Activated B cell treated with CpG ODN at 0.5 μM for 24 hours (primary cell): ENCODE data around the gene MBD5. TPM values are rescaled to one million over a fixed set of nuclear protein-coding genes. Genes with fewer than 3 reads are reported as not detected.

ENCODE experiments used
- ATAC-seq: fragments of 200-7000 bp; cut with Tn5 transposase; one replicate; pipeline ENCODE4 v1.10.0; 2021; ENCODE audit warnings: low read depth, mild to moderate bottlenecking, moderate library complexity
- CTCF ChIA-PET: fragments of 350-600 bp; sonication (Branson Sonifier 250); formaldehyde crosslinking; loops from one replicate; lab custom pipeline; 2021; ENCODE audit warnings: antibody characterized with exemption; lab: Charles Lee
- POLR2A ChIA-PET: fragments of 350-600 bp; sonication (Branson Sonifier 250); formaldehyde crosslinking; loops from one replicate; lab custom pipeline; 2021; ENCODE audit warnings: antibody characterized with exemption; lab: Charles Lee
- DNase-seq: peaks from one replicate; pipeline ENCODE4 v3.0.0; 2022
- H3K27ac Mint-ChIP-seq: one replicate; pipeline ENCODE4 v1.8.0; 2020; ENCODE audit warnings: mixed read lengths
- H3K27me3 Mint-ChIP-seq: one replicate; pipeline ENCODE4 v1.8.0; 2021; ENCODE audit warnings: mixed read lengths
- H3K36me3 Mint-ChIP-seq: one replicate; pipeline ENCODE4 v1.8.0; 2021; ENCODE audit warnings: low read depth, mixed read lengths
- H3K4me1 Mint-ChIP-seq: one replicate; pipeline ENCODE4 v1.8.0; 2021; ENCODE audit warnings: mixed read lengths
- H3K4me3 Mint-ChIP-seq: one replicate; pipeline ENCODE4 v1.8.0; 2020; ENCODE audit warnings: mild to moderate bottlenecking, mixed read lengths
- H3K9me3 Mint-ChIP-seq: one replicate; pipeline ENCODE4 v1.8.0; 2020; ENCODE audit warnings: mixed read lengths
- intact Hi-C: fragments of 100-400 bp; cut with micrococcal nuclease; formaldehyde crosslinking; loops from one replicate; pipeline ENCODE4 v1.15.1; 2024
- total RNA-seq: library from RNA; stranded (reverse); gene quantifications from 2 replicates; pipeline ENCODE4 v1.2.3, GENCODE V29; 2022
- TF ChIP-seq, protein P1 (sequence below): fragments of 200-600 bp; IDR thresholded peaks from one replicate; pipeline ENCODE4 v1.8.0; 2022; ENCODE audit warnings: antibody characterized with exemption, mild to moderate bottlenecking

MBD5 gene
- total RNA-seq, 1 donor from 2014 or later = 55.7 TPM

GRCh38 chr2:148136441-148136840 lies 115.5 kb downstream of the MBD5 start:
- H3K4me1 Mint-ChIP-seq = no peaks in the 10 kb centered on the region
- POLR2A ChIA-PET = no interaction called here
- TF ChIP-seq, protein P1, sequence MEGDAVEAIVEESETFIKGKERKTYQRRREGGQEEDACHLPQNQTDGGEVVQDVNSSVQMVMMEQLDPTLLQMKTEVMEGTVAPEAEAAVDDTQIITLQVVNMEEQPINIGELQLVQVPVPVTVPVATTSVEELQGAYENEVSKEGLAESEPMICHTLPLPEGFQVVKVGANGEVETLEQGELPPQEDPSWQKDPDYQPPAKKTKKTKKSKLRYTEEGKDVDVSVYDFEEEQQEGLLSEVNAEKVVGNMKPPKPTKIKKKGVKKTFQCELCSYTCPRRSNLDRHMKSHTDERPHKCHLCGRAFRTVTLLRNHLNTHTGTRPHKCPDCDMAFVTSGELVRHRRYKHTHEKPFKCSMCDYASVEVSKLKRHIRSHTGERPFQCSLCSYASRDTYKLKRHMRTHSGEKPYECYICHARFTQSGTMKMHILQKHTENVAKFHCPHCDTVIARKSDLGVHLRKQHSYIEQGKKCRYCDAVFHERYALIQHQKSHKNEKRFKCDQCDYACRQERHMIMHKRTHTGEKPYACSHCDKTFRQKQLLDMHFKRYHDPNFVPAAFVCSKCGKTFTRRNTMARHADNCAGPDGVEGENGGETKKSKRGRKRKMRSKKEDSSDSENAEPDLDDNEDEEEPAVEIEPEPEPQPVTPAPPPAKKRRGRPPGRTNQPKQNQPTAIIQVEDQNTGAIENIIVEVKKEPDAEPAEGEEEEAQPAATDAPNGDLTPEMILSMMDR = no peak
- H3K27me3 Mint-ChIP-seq = no peaks in the 10 kb centered on the region
- CTCF ChIA-PET = no interaction called here
- no peak overlapping the region for H3K27ac Mint-ChIP-seq
- H3K4me3 Mint-ChIP-seq = no peak overlapping the region
- intact Hi-C loops = no loop called here
- H3K36me3 Mint-ChIP-seq = no peaks in the 10 kb centered on the region
- no peak for DNase-seq
- ATAC-seq = no peak
- no peaks in the 10 kb centered on the region for H3K9me3 Mint-ChIP-seq

- ChIA-PET CTCF (interaction anchor here (1.1 kb wide), 1 partner anchor 347 kb away, joined by 3 read pairs; no protein-coding TSS in a partner anchor), POLR2A (no interaction called here)
- H3K9me3 Mint-ChIP-seq = no peaks in the 10 kb centered on the region
- ATAC-seq (no peak), DNase-seq (no peak)
- peaks cover 3% of the 10 kb centered on the region for H3K4me1 Mint-ChIP-seq
- intact Hi-C loops = no loop called here
- TF ChIP-seq, protein P1 = no peak
- no peak overlapping the region for H3K4me3 Mint-ChIP-seq
- H3K27me3 Mint-ChIP-seq = no peaks in the 10 kb centered on the region
- H3K27ac Mint-ChIP-seq = no peak overlapping the region
- H3K36me3 Mint-ChIP-seq = peaks cover 4% of the 10 kb centered on the region
These were observed 141.1 kb downstream of the MBD5 start for GRCh38 chr2:148161909-148162435.

GRCh38 chr2:148162871-148163270 lies 142.0 kb downstream of the MBD5 start:
- TF ChIP-seq, protein P1 = no peak
- ChIA-PET CTCF (no interaction called here), POLR2A (no interaction called here)
- intact Hi-C loops = no loop called here
- H3K27me3 Mint-ChIP-seq = no peaks in the 10 kb centered on the region
- DNase-seq (no peak), ATAC-seq (no peak)
- no peak overlapping the region for H3K27ac Mint-ChIP-seq
- H3K36me3 Mint-ChIP-seq = peaks cover 4% of the 10 kb centered on the region
- H3K9me3 Mint-ChIP-seq = no peaks in the 10 kb centered on the region
- peaks cover 3% of the 10 kb centered on the region for H3K4me1 Mint-ChIP-seq
- no peak overlapping the region for H3K4me3 Mint-ChIP-seq

- POLR2A ChIA-PET = no interaction called here
- no peak for DNase-seq
- TF ChIP-seq, protein P1 = no peak
- CTCF ChIA-PET = no interaction called here
- Mint-ChIP-seq H3K9me3 (no peaks in the 10 kb centered on the region), H3K27me3 (no peaks in the 10 kb centered on the region), H3K4me1 (peaks cover 3% of the 10 kb centered on the region), H3K36me3 (peaks cover 7% of the 10 kb centered on the region), H3K27ac (no peak overlapping the region), H3K4me3 (no peak overlapping the region)
- intact Hi-C loops = no loop called here
- ATAC-seq = no peak
These were observed 145.1 kb downstream of the MBD5 start for GRCh38 chr2:148165975-148166374.

GRCh38 chr2:148167241-148167766 lies 146.4 kb downstream of the MBD5 start:
- ATAC-seq = no peak
- CTCF ChIA-PET = no interaction called here
- intact Hi-C loops = no loop called here
- Mint-ChIP-seq H3K4me1 (peaks cover 3% of the 10 kb centered on the region), H3K27ac (no peak overlapping the region), H3K4me3 (no peak overlapping the region), H3K9me3 (no peaks in the 10 kb centered on the region), H3K27me3 (no peaks in the 10 kb centered on the region), H3K36me3 (peaks cover 8% of the 10 kb centered on the region)
- TF ChIP-seq, protein P1 = no peak
- DNase-seq = no peak
- POLR2A ChIA-PET = no interaction called here
